HS-27A (cell line): ENCODE measurements around the gene CHRNE.

Source experiments
- DNase-seq: peaks from one replicate; pipeline ENCODE4 v3.0.0-alpha.2; 2012; ENCODE audit warnings: low read depth, missing footprints

CHRNE gene

DNA sequence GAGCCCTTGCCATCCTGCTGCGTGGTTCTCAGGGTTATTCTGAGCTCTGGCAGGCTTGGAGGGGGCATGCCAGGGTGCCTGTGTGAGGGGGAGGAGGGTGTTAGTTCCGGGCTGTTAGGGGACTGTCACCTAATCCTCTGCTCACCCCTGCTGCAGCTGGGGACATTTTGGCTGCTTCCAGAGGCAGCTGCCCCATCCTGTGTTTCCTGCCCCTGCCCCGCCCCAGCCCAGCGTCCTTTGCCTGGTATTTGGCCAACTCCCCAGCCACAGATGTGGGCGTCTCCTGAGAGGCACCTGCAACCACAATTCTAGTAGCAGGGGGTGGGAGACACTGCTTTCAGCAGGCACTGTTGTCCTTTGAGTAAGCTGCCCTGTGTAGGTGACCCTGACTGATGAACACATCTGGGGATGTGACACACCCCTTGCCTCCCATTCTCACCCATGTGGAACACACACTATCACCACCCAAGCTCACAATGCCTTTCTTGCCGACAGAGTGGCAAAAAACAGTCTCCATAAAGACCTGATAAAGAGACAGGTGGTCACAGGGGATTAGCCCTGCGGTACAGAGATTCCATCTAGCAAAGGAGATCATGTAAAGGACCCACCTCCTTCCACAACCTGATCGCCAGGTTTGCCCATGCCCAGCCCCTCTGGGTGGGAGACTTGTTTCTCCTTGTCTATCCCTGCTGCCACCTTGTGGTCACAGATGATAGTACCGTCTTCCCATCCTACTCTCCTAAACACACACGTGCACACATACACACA is at the start of gene CHRNE:
TSS of gene CHRNE (minus strand) at position 48 of the 768 bp plus-strand sequence. CDS start at position 13, 35 bp downstream.
- DNase-seq, result peak; percentile 7

DNA sequence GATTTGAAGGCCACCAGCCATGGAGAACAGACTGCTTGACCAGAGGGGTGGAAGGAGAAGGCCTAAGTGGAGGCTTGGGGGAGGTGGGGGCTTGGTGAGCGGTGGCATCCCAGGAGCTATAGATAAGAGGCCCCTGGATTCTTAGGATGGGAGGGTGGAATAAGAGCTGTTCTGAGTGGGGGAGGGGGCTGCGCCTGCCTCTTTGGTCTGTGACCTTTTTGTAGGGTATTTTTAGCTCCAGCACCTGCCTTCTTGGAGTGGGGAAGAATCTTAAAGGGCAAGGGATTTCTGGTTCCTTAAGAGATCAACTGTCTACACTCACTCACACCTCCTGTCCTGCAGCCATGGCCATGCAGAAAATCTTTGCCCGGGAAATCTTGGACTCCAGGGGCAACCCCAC is 48.6 kb upstream of the CHRNE start:
- no peak for DNase-seq

DNA sequence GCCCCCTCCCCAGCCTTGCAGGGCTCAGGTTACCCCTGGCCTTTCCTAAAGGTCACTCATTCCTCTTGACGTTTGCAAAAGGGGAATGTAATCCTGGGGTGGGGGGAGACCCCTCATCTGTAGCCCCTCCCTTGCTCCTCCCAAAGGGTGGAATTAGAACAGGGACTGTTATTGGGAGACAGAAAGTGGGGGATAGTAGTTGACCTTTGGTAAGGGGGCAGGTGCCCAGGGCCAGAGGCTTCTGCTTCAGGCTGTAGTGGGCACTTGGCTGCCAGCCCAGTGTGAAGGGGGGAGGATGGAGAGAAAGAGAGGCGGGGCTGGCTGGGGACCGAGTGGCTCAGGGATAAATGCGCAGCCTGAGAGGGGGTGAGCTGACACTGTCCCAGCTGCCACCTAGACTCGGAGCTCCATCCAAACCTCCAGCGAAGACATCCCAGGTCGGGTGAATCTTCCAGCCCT is 47.9 kb upstream of the CHRNE start, which contains the start of gene ENO3:
TSS of gene ENO3 (plus strand) at position 374 of the 459 bp plus-strand sequence. CDS start 711 bp downstream, outside the sequence.
- DNase-seq, result no peak

DNA sequence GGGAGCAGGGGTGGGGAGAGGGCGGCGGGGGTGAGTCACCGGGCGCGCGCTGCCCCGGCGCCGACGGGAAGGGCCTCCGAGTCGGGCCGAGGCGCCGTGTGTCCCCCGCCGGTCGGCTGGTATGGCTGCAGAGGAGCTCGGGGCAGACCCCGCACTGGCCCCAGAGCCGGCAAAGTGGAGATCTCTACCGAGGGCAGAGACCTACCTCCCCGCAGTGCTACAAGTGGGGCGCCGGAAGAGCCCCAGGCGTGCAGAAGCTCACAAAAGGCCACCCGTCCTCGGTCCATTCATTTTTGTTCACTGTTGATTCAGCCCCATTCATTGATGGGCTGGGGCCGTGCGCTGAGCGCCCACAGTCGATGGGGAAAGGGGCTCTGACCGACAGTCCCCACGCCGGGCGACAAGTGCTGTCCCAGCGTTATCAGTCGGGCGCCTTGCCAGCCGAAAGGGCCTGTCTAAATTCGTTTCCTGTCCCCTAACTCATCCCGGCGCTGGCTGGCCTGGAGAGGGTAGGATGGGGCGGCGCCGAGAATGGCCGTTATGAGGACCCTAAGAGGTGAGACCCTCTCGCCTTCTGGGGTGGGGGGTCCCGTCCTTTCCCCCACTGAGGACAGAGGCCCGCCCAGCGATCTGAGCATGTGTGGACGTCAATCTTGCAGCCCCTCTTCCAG is 47.3 kb upstream of the CHRNE start:
- no peak for DNase-seq

DNA sequence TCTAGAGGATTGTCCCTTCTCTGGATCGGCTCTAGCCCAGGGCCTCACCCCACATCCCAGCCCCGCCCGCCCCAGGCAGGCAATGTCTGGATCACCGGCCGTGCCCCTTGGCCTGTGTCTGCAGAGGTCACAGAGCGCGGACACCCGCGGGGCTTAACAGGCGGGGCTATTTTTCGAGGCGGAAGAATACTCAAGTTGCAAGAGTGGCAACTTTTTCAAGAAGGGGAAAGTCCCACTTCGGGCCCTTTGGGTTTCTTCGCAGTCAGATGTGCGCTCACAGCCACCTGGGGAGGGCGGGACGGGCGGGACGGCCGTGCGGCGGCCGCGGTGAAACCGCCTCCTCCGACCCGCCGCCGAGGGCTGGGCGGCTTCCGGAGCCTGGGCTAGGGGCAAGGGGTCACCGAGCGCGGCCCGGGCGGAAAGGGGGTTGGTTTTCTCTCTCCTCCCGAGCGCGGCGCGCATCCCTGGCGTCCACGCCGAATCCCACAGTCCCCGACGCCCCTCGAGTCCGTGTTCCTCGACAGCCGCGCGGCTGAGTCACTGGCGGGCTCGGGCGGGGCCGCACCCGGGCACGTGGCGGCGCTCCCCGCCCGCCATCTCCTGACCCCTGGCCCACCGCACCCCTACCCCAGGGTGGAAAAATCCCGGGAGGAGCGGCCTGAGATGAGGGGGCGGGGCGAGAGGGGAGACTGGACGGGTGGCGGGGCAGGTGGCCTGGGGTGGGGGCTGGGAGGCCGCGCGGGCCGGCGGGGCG is 46.6 kb upstream of the CHRNE start:
- no peak for DNase-seq

DNA sequence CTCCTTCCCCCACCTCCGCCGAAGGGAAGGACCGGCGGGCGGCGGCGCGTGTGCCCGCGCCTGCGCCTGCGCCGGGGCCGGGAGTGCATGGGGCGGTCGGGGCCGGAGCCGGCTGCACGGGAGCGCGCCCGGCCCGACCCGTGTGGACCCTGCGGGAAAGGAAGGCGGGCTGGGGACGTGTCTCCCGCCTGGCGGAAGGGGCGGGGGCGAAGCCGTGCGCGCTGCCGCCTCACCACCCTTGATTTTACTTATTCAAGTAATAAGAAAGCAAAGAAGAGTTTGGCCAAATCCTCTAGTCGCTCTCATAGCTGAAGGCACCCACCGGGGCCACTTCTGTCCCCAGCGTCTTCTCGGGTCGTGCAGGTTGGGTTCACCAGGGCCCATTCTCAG is 46.0 kb upstream of the CHRNE start:
- no peak for DNase-seq

DNA sequence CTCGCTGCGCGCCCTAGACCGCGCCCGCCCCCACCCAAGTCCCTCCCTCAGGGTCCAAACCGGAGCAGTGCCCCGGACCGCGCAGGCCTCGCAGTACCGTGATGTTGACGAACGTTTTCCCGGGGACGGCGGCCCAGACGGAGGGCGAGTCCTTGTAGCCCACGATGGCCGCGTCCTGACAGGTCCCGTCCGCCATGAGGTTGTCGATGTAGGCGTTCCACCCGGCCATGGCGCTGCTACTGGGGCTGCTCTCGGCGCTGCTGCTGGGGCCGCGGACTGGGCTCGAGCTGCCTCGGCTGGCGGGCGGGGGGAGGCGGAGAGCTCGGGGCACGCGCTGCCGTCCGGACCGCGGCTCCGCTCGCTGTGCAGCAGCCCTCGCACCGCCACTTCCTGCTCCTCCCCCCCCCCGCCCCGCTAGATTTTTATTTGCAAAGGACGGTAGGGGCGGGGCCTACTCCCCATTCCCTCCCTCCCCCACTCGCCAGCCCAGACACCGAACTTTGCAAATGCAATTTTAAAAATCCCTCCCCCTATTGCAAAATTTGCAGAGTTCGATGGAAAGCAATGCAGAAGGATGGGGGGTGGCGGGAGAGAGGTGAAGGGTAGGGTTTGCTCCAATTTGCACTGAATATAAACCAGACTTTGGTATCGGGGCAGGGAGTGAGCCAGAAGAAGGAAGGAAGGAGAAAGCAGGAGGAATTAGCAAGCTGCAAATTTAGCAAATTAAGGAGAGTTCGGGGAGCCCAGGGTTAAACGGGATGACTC is 45.5 kb upstream of the CHRNE start, which contains the start of gene PFN1:
TSS of gene PFN1 (minus strand) at position 365 of the 765 bp plus-strand sequence. CDS start at position 229, 136 bp downstream.
- peak; percentile 62 for DNase-seq

DNA sequence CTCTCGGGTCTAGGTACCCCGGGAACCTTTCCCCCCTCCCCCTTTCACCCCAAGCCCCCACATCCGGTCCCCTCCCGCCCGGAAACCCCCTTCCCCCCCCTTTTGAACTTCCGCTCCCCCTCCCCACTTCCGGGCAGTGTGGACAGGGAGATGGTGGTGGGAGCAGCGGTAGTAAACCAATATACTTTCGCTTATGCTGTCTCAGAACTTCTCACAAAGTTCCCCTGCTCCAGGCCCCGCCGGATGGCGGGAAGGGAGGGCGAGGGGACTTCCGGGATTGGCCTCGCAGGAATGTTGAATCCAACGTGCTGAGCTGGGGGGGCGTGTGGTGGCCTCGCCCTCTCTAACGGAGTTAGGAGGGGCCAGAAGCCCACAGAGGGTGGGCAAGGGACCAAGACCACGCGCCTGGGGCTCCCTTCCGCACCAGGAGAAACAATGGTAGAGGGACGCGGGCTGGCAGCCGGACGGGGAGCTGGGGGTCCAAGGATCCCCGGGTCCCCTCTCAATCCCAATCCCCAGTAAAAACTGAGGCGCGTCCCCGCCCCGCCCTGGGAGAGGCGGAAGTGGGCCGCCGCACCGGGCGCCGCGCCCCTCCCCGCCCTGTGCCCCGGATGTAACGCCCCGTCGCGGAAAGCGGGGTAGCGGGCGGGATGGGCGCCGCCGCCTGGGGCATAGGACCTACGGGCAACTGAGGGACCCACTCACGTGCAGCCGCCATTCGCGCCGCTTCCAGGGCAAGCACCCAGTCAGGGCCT is 44.7 kb upstream of the CHRNE start:
- no peak for DNase-seq

DNA sequence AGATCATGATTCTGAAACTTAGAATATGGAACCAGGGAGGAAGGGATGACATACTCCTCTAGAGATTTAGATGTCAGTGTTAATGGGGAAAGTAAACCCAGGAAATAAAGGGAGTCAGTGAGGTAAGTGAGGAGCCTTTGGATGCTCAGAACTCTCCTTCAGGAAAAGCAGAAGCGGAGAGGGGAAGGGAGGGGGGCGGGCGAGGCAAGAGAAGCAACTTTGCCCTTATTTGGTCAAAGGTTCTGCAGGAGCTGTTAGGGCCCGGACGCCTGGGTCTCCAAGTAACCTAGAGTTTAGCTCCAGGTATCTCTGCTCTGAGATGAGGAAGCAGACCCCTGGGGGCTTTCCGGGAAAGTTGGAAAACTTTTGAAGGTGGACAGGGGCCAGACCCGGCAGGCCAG is 44.1 kb upstream of the CHRNE start:
- no peak for DNase-seq

DNA sequence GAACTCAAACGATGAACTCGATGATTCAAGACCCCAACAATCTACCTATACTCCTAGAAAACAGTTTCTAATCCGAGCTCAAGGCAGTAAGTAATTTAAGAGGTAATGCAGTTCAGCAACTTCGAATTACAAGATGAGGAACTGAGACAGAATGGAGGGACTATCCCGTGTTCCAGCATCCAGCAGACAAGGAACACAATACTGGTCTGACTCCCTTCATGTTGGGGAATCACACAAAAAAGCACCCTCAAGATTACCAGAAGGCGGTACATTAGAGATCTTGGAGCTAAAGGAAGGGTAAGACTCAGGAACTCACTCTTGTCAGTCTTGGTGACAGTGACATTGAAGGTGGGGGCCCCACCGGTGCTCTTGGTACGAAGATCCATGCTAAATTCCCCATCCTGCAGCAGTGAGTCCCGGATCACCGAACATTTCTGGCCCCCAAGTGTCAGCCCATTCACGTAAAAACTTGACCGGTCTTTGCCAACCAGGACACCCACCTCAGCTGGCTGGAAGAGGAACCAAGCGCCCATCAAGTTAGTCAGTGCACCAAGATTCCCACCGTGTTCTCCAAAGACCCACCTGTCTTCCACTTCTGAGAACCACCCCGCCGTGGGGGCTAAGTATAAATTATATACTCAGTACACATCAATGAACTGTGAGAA is 43.5 kb upstream of the CHRNE start:
- no peak for DNase-seq

DNA sequence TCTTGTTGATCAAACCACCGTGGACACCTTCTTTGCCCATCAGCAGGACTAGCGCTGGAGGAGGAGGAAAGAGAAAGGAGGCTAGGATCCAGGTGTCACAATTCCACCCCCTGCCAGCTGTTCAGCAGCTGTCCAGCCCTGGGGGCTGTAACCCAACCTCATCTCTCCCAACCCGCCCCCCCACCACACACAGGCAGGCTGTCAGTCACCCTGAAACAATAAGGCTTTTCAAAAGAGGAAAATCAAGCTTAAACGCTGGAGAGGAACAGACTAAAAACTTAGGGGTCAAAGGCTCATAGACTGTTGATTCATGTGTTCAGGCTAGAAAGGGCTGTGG is 43.0 kb upstream of the CHRNE start:
- no peak for DNase-seq

DNA sequence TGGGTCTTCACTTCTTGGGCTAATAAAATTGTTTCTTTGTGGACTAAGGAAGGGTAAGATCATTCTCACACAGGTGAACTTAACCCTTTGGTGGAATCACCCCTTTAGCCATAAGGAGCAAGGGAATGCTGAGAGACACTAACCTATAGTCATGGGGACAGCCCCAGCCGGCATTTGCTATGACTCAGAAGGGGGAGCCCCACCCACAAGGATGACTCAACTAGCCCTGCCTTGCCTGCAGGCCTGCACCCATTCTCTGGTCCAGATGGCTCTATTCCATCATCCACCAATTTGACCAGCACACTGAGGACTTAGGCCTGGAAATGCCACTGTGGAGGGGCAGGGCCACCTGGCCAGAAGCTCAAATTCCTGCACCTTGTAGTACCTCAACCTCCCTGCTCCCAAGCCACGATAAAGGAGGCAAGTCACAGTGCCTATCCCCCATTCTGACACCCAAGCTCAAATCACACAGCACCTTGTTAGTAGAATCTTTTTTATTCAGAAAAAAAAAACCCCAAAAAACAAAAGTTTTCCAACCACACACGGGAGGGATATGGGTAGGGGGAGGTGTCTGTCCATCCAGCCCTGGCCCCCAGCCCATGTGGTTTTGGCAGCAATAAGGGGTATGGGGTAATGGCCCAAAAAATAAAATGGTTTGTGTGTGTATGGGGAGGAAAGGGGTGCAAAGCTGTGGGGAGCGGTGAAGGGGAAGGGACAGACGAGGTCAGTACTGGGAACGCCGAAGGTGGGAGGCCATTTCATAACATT is 42.5 kb upstream of the CHRNE start:
- peak; percentile 66 for DNase-seq

DNA sequence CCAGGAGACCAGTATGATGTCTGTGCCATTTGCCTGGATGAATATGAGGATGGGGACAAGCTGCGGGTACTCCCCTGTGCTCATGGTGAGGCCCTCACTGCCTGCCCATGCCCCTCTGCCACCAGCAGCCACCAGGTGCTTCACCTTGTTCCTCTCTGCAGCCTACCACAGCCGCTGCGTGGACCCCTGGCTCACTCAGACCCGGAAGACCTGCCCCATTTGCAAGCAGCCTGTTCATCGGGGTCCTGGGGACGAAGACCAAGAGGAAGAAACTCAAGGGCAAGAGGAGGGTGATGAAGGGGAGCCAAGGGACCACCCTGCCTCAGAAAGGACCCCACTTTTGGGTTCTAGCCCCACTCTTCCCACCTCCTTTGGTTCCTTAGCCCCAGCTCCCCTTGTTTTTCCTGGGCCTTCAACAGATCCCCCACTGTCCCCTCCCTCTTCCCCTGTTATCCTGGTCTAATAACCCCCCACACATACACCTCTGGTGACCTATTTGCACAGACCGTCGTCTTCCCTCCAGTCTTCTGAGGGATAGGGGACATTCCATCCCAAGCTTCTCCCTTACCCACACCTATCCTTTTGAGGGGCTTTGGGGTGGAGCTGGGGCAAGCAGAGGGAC is 41.8 kb upstream of the CHRNE start:
- no peak for DNase-seq

DNA sequence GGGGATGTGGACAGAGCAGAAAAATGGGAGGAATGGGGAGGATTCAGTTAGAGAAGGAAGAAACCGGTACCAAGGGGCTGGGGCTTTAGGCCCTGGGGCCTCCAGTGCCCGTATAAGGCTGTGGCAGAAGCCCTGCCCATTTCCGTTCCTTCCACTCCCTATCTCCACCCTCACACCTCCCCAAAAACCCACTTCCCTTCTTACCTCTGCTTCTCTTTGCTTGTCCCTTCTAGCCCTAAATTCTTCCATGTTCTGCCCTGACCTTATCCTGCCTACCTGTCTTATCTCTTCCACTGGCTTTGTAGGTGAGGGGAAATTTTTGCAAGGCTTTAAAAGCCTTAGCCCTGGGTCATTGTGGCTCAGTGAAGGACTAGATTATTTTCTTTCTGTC is 41.3 kb upstream of the CHRNE start:
- DNase-seq, result no peak

DNA sequence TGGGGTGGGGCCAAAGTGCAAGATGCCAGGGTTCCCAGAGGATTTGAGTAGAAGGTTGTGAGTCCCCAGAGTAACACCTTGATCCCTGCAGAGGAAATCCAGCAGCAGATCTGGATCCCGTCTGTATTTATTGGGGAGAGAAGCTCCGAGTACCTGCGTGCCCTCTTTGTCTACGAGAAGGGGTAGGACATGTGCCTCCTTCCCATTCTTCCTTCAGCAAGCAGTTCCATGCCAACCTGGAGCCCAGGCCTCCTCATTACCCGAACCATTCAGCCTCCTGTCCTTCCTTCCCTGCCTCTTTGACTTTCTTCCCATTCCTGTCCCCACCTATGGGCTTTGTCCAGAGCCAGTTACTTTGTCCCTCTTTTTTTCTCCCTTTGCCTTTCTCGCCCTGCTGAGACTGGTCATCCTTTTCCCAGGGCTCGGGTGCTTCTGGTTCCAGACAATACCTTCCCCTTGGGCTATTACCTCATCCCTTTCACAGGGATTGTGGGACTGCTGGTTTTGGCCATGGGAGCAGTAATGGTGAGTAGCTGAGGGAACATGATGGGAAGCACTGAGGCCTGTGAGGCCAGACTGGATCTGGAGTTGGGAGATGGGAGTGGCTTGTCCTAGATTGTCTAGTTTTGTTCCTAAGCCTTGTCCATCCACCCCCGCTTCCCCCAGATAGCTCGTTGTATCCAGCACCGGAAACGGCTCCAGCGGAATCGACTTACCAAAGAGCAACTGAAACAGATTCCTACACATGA is 40.0 kb upstream of the CHRNE start:
- DNase-seq, result no peak

DNA sequence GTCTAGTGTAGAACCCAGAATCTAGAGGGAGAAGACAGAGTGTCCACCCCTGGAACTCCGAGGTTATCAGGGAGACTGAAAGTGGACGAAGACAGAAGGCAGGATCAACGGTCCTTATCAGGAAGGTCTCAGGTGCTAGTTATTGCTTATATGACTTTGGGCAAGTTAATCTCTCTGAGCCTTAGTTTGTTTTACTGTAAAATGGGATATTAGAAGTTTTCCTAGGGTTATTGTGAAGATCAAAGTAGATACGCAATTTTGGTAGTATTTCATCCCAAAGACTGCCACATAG is 38.4 kb upstream of the CHRNE start:
- DNase-seq, result no peak

DNA sequence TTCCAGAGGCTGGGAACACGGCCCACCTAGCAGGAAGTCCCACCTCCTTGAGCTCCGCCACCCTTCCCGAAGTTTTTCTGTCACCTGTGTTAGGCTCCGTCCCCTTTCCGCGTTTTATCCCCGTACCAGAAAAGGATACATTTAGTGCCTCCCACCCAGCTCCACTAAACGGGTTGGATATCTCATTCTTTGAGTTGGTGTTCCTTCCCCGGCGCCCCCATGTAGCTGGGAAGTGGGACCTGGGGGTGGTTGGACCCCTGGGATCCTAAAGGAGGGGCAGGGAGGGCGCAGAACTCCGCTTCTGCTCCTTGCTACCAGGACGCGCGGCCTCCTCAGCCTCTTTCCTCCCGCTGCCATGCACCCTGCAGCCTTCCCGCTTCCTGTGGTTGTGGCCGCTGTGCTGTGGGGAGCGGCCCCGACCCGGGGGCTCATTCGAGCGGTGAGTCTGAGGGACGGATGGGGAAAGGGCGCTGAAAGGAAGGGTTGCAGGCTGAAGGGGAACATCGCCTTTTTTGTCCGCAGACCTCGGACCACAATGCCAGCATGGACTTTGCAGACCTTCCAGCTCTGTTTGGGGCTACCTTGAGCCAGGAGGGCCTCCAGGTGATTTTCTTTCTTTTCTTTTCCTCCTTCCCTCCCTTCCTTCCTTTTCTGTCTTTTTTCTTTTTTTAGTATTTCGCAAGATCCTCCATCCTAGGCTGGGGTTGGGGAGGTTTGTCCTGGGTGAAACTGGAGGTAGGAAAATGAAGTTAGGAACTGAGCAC is 37.8 kb upstream of the CHRNE start:
- DNase-seq, result no peak
